ENCODE data around the gene GMPR.

DNA sequence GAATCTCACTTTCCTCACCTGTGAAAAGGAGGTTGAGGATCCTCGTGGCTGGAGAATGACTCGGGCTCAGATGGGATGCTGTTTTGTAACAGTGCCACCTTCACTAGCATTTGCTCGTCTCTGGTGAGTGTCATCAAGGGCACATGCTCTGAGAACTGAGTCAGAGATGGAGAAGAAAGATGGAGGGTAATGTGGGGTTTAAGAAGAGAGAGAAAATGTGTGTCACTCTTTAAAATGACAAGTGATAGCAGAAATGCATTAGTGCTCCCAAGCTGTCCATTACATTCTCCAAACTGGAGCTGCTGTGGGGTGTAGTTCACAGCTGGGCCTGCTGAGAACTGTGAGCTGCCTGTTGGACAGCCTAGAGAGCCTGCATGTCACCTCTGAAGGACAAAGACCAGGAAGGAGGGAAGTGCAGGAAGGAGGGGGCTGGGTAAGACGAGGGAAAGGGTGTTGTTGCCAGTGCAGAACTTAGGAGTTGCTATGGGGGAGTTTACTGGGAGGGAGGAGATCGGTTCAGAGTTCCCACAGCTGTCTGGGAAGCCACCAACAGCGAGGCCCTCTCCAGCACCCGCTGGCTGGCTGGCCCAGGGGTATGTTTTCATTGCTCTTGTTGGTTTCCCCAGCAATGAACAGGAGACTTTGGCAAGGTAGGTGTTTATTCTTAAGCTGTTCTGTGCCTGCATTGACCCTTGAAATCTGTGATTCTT is 19.8 kb downstream of the GMPR start:
- TF ChIP-seq, protein P1, sequence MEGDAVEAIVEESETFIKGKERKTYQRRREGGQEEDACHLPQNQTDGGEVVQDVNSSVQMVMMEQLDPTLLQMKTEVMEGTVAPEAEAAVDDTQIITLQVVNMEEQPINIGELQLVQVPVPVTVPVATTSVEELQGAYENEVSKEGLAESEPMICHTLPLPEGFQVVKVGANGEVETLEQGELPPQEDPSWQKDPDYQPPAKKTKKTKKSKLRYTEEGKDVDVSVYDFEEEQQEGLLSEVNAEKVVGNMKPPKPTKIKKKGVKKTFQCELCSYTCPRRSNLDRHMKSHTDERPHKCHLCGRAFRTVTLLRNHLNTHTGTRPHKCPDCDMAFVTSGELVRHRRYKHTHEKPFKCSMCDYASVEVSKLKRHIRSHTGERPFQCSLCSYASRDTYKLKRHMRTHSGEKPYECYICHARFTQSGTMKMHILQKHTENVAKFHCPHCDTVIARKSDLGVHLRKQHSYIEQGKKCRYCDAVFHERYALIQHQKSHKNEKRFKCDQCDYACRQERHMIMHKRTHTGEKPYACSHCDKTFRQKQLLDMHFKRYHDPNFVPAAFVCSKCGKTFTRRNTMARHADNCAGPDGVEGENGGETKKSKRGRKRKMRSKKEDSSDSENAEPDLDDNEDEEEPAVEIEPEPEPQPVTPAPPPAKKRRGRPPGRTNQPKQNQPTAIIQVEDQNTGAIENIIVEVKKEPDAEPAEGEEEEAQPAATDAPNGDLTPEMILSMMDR (IDR thresholded peaks at IDR 0.05; ENCODE audit: insufficient read depth, low read length, poor library complexity, severe bottlenecking): no peak
- TF ChIP-seq EZH2phosphoT487 (conservative IDR thresholded peaks at IDR 0.05; ENCODE audit: low read length): no peak

Data from SU-DHL-6 (cell line).